GM03348 (cell line): ENCODE data around the gene AJAP1.
"Not testable (repeated sequence)": the region's sequence is repeated elsewhere in the genome, so short reads cannot be mapped to it uniquely, and the experiment has no call there.

ENCODE experiments used
- DNase-seq: peaks from one replicate; pipeline ENCODE4 v3.0.0; 2012; ENCODE audit warnings: low spot score

The AJAP1 gene

GRCh38 chr1:4657960-4658541 lies 3.6 kb downstream of the AJAP1 start:
- DNase-seq: no peak

DNA sequence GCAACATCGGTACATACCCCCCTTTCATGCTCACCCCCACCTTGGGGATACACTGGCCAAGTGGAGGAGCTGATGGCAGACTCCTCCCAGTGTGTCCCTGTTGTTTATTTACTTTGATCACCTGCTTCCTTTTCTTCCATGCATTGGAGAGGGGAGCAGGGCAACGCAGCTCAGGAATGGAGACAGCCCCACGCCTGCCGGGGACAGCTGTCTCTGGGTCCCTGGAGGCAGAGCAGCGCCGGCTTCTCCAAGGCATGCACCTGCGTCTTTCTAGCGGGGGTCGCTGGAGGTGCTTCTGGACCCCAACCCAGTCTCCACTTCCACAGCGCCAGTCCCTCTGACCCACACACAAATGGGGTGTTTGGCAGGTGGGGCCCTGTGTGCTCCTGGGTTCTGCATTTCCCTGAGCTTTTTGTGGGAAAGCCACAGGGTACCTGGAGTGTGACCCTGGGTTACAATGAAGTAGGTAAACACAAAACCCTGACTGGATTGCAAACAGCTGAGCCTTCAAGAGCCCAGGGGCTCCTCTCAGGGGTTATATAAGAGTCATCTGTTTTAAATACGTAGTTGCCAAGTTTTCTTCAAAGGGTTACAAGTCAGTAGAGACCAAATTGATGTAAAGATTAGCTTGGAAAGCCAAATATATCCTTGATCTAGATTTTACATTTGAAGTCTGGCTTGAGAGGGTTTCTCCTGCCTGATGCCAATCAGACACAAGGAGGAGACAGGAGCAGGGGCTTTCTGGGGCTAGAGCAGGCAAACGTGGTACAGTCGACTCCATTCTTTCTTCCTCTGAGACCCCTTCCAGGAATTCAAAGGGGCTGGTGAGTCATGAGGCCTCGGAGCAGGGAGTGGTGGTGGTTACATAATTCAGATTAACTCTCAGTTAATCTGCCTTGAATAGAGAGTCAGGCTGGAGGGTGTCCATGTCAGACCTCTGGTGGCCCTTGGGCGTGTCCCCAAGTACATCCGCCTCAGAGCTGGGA lies 4.5 kb downstream of the AJAP1 start:
- DNase-seq: no peak

- DNase-seq: no peak
These were observed 6.6 kb downstream of the AJAP1 start for GRCh38 chr1:4660917-4661594.

GRCh38 chr1:4661595-4661917 lies 7.1 kb downstream of the AJAP1 start:
- DNase-seq: no peak

DNA sequence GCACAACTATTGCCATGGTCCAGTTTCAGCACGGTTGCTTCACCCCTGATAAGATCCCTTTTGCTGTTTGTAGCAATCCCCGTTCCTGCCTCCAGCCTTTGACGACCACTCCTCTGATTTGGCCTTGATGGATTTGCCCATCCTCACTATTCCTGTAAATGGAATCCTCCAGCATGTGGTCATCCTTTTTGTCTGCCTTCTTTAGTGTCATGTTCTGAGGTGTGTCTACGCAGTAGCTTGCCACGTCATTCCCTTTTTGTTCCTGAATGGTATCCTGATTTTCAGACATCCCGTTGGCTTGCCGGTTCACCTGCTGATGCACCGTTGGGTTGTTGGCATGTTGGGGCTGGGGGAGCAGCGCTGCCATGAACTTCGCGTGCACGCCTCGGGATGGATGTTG lies 7.8 kb downstream of the AJAP1 start:
- no peak for DNase-seq

DNA sequence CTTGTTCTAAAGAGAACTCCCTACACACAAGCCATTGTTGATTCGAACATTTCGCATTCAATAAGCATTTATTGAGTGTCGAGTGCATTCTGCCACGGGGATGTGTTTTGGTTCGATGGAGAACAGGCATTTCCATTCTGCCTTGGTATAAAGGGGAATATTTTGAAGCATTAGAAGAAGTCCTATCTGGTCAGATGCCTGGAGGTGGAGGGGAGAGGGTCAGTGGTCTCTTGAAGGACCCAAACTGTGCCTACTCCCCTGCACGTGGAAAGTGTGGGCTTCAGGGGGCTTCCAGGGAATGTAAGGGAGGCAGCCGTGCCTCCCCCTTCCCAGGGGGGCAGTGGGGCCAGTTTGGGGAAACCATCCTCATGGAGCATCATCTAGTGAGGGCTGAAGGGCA lies 8.3 kb downstream of the AJAP1 start:
- DNase-seq: no peak

DNA sequence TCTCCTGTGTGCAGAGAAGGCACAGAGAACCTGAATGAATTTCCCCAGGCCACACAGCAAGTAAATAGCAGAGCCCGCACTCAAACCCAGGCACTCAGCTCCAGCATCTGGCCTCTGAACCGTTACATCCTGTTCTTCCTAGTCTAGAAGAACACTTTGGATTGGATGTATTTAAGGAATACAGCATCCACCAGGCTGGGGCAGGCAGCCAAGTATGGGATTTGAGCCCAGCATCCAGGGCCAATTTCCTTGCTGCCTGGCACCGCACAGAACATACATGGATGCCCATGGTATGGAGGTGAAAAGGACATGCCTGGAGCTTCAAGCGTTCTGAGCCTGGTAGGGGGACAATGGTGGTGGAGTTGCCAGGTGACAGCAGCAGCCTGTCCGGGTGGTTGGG lies 9.7 kb downstream of the AJAP1 start:
- DNase-seq: no peak

- DNase-seq: no peak
These were observed 10.2 kb downstream of the AJAP1 start for GRCh38 chr1:4664606-4665005.

DNA sequence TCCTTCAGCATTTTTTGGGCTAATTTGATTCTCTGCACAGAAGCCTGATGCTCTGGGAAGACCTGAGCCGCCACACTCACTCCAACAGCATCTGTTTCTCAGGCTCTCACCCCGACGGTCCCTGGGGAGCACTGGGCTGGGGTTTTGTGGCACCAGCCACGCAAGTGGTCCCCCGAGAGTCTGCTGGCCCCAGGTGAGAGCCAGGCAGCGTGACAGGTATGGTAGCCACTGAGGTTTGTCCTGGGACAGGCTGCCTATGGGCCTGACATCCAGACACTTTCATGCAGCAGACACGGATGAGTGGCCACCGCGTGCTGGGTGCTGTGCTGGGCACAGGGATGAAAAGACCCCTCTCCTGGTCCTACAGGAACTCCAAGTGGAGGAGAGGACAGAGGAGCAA lies 11.0 kb downstream of the AJAP1 start:
- DNase-seq: no peak

DNA sequence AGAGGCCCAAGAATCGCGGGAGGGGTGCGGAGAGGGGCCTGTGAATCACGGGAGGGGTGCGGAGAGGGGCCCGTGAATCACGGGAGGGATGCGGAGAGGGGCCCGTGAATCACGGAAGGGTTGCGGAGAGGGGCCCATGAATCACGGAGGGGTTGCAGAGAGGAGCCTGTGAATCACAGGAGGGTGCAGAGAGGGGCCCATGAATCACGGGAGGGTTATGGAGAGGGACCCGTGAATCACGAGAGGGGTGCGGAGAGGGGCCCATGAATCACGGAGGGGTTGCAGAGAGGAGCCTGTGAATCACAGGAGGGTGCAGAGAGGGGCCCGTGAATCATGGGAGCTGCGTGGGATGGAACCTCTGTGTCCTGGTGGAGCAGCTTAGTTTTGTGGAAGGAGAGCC lies 12.3 kb downstream of the AJAP1 start:
- not testable (repeated sequence) for DNase-seq

DNA sequence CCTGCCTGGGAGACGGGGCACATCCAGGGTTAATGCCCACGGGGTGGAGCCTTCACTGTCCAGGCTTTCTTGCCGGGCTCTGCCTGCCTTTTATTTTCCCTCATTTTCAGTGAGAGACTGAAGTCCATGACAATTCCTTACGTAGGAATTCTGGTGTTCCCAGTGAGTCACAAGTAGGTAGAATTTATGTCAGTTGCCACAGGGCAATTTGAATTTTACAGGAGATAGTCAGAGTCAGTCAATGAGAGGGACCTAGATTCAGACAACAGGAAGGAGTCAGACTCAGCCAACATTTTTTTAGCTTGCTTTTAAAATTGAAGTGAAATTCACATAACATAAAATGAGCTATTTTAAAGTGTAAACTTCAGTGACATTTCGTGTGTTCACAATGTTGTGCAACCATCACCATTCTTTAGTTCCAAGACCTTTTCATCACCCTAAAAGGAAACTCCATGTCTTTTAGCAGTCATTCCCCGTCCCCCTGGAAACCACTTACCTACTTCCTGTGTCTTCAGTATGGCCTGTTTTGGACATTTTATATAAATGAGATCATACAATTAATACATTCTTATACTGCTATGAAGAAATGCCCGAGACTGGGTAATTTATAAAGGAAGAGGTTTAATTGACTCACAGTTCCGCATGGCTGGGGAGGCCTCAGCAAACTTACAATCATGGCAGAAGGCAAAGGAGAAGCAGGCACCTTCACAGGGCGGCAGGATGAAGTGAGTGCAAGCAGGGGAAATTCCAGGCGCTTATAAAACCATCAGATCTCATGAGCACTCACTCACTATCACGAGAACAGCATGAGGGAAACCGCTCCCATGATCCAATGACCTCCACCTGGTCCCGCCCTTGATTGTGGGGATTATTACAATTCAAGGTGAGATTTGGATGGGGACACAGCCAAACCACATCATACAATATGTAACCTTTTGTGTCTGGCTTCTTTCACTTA lies 14.6 kb downstream of the AJAP1 start:
- no peak for DNase-seq

GRCh38 chr1:4670265-4670664 lies 15.9 kb downstream of the AJAP1 start:
- DNase-seq: no peak

DNA sequence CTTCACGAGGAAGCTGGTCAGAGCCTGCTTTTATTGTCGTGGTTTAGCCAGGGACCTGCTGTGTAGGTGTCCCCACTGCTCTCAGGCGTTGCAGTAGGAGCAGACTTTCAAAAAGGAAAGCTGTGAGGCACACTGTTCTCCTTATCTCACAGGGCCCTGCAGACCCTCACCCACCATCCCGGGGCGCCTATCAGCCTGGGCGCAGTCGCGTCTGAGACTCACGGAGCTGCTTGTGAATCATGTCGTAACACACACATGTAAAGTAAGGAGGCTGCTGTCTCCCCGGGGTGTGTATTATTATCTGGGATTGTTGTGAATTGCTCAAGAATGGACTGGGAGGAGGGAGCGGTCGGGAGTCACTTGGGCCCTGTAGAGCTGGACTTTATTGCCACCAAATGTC lies 17.4 kb downstream of the AJAP1 start:
- DNase-seq: no peak

DNA sequence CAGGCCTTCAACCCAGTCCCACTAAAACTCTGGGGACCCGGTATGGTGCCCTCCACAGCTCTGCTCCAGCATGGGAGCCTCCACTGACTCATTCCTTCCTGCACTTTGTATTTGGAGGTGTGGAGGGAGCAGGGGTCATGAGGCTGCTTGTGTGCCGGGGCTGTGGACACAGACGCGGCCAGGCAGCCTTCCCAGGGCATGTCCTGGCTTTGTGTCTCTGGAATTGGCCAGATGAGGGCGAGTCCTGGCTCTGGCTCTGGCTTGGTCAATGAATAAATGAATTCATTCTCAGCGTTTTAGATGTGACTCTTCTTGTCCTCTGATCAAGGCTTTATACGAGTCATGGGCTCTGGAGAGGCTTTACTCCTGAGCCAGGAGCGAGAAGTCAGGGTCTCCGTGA lies 19.1 kb downstream of the AJAP1 start:
- DNase-seq: no peak

GRCh38 chr1:4674117-4674516 lies 19.7 kb downstream of the AJAP1 start:
- DNase-seq: no peak

- DNase-seq: no peak
These were observed 20.3 kb downstream of the AJAP1 start for GRCh38 chr1:4674676-4675075.

DNA sequence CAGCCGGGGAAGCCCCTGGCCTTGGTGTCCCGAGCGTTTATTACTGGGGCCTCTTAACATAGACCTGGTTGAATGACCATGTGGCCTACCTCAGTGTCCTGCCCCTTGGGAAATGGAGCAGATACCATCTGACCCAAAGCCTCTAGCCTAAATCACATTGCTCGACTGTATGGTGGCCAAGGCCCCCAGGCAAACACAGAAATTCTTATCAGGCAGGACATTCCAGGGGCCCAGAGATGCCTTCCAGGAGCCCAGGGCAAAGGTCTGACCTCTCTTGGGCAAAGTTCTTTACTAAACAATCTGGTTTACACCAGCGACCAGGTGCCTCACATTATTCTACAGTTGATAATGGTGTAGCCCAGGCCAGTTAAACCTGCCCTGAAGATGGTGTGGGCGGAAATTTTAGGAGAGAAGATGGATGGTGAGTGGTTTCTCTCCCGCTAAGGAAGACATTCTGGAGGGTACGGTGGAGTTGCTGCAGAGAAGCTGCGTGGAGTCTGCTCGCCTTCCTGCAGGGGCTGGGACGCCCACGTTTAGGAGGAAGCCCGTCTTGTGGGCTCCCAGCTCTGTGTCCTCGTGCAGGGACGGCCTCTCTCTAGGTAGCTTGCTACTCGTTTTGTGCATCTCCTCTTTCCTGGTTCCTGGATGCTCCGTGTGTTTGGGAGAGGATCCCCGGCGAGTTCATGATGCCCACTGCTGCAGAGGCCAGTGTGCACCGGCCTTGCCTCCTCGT lies 21.2 kb downstream of the AJAP1 start:
- DNase-seq: no peak

DNA sequence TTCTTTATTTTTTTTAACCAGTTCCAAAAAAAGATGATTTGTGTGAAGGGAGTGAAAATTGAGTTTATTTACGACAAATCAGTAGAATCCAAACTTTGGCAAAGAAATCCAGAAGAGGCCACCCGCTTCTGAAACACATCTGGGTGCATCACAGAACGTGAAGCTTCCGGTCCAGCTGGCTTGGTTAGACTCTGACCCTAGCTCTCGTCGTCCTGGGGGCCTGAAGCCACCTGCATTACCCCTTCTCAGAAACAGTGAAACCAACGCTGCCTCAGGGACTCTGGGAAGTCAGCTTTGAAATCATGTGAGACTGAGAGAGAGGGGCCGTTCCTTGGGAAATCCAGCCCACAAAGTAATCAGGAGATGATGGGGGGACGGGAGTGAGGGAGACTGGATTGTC lies 21.8 kb downstream of the AJAP1 start:
- DNase-seq: no peak

DNA sequence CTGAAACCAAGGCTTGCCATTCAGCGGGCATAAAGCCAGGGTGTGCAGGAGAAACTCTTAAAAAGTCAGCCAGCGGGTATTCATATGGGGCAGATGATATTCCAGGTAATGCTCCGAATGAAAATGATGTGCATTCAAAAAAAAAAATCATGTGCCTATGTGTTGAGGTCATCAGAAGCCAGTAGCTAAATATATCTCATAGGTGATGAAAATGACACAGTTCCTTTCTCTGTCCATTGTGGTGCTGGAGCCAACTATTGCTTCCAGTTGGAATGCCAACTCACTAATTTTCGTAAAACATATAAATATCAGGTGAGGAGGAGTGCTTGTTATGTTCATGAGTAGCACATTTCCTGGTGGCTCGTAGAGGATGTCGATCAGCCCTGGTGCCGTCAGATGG lies 23.2 kb downstream of the AJAP1 start:
- no peak for DNase-seq

DNA sequence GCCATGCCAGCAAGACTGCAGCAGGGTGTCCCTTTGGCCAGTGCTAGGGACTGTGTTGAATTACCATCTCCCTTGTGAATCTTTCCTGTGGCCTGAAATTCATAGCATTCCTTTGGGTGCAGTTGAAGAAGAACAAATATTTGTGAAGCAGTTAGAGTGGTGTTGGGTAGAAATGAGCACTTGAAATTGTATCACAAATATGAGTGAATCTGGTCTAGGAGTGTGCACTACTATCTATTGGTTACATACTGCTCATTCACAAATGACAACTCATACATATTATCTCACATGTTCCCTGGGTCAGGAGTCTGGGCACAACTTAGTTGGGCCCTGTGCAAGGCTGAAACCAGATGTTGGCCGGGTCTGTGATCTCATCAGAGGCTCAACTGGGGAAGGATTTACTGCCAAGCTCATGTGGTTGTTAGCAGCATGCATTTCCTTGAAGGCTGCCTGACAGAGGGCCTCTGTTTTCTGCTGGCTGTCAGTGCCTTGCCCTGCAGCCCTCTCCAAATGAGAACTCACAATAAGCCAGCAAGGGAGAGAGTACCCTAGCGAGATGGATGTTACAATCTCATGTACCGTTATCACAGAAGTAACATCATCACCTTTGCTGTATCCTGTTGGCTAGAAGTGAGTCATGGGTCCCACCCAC lies 23.8 kb downstream of the AJAP1 start:
- no peak for DNase-seq

DNA sequence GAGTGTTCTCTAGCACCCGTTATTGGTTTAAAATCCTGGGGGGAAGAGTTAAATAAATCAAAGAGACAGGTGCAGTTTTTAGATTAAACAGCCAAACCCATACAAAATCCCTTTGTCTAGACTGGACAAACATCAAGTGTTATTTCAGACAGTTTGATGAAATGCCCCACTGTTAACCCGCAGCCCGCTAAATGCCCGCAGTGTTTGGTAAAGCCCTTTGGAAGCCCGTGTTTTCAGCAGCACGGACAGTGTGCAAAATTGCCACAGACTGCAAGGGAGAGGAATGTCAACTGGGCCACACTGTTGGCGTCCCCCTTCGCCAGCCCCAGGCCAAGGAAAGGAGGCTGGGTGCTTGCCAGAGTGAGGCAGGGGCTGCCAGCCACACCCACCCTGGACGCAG lies 26.6 kb downstream of the AJAP1 start:
- DNase-seq: no peak
